ENCODE measurements around the gene ZBTB25. TPM values are rescaled to one million over a fixed set of nuclear protein-coding genes. Genes with fewer than 3 reads are reported as not detected.

Gene ZBTB25
- total and polyA plus RNA-seq, 7 donors, result 2.7 to 12.7 (median 10.8) TPM

- no peaks in the 10 kb centered on the region for H3K36me3 ChIP-seq (ENCODE audit: insufficient read depth in 1 of 2, low read depth in 1 of 2)
- DNase-seq, result no peak
- peaks cover 62% of the 10 kb centered on the region for H3K4me1 ChIP-seq
- H3K27me3 ChIP-seq (ENCODE audit: insufficient read depth in 3 of 3, low read length in 2 of 3), result no peaks in the 10 kb centered on the region
- no peak for ATAC-seq
- intact Hi-C loops (cut with DNase I), result loop anchor here in 1 of 2 donors (10.0 kb wide), 1 partner anchor 163 kb away; no protein-coding TSS in a partner anchor
- no peaks in the 10 kb centered on the region for H3K9me3 ChIP-seq
- no peak for TF ChIP-seq CTCF (IDR thresholded peaks at IDR 0.05)
- H3K27ac ChIP-seq, result peak overlapping the region; percentile 99
- 30 to 38% (median 32%) methylated on average over 1 of the region's 1 CpG for WGBS, 3 donors
- no peak overlapping the region for H3K4me3 ChIP-seq
These were observed 4.7 kb upstream of the ZBTB25 start for GRCh38 chr14:64508215-64508776.

- Histone ChIP-seq H3K36me3 (ENCODE audit: insufficient read depth in 1 of 2, low read depth in 1 of 2) (no peaks in the 10 kb centered on the region), H3K9me3 (no peaks in the 10 kb centered on the region), H3K4me3 (peak overlapping the region; percentile 93), H3K27me3 (ENCODE audit: insufficient read depth in 3 of 3, low read length in 2 of 3) (no peaks in the 10 kb centered on the region), H3K27ac (peak overlapping the region; percentile 99), H3K4me1 (peaks cover 57% of the 10 kb centered on the region)
- no peak for ATAC-seq
- intact Hi-C loops (cut with DNase I), result loop anchor here (2.0 to 10.0 kb wide), 2 partner anchors 33 to 163 kb away; partner anchors contain the start of gene HSPA2 (in 1 of the 2)
- WGBS, 3 donors, result 69 to 74% (median 71%) methylated on average over 4 of the region's 4 CpGs
- DNase-seq, result no peak
- TF ChIP-seq CTCF (IDR thresholded peaks at IDR 0.05), result no peak
These were observed 3.9 kb upstream of the ZBTB25 start for GRCh38 chr14:64507376-64508156.

GRCh38 chr14:64506721-64507120 is 3.1 kb upstream of the ZBTB25 start:
- peak overlapping the region; percentile 99 for H3K27ac ChIP-seq
- no peaks in the 10 kb centered on the region for H3K27me3 ChIP-seq (ENCODE audit: insufficient read depth in 3 of 3, low read length in 2 of 3)
- no peak for TF ChIP-seq CTCF (IDR thresholded peaks at IDR 0.05)
- 25 to 43% (median 34%) methylated on average over 3 of the region's 3 CpGs for WGBS, 3 donors
- no peaks in the 10 kb centered on the region for H3K9me3 ChIP-seq
- no peaks in the 10 kb centered on the region for H3K36me3 ChIP-seq (ENCODE audit: insufficient read depth in 1 of 2, low read depth in 1 of 2)
- ATAC-seq, result no peak
- no peak for DNase-seq
- intact Hi-C loops (cut with DNase I), result loop anchor here (2.0 to 10.0 kb wide), 2 partner anchors 34 to 162 kb away; partner anchors contain the start of gene HSPA2 (in 1 of the 2)
- H3K4me3 ChIP-seq, result peak overlapping the region; percentile 93
- H3K4me1 ChIP-seq, result peaks cover 56% of the 10 kb centered on the region

- intact Hi-C loops (cut with DNase I), result loop anchor here in 1 of 2 donors (10.0 kb wide), 1 partner anchor 160 kb away; no protein-coding TSS in a partner anchor
- TF ChIP-seq CTCF (IDR thresholded peaks at IDR 0.05), result no peak
- Histone ChIP-seq H3K27ac (peak overlapping the region; percentile 99), H3K4me3 (peak overlapping the region; percentile 93), H3K27me3 (ENCODE audit: insufficient read depth in 3 of 3, low read length in 2 of 3) (no peaks in the 10 kb centered on the region), H3K9me3 (no peaks in the 10 kb centered on the region), H3K4me1 (peaks cover 52% of the 10 kb centered on the region), H3K36me3 (ENCODE audit: insufficient read depth in 1 of 2, low read depth in 1 of 2) (no peaks in the 10 kb centered on the region)
- ATAC-seq, result peak; percentile 55 to 67 (median 62)
- DNase-seq, result peak; percentile 91 to 94
- WGBS, 3 donors, result 0 to 1% (median 0%) methylated on average over 55 to 68 of the region's 68 CpGs
These were observed 1.5 kb upstream of the ZBTB25 start for GRCh38 chr14:64504897-64505794.

Measured in psoas muscle (tissue), 8 donors.